Type B pancreatic cell (in vitro differentiated cells): ENCODE data around the gene YPEL1. TPM values are rescaled to one million over a fixed set of nuclear protein-coding genes. Genes with fewer than 3 reads are reported as not detected.
"Not testable (repeated sequence)": the region's sequence is repeated elsewhere in the genome, so short reads cannot be mapped to it uniquely, and the experiment has no call there.

Source experiments
- DNase-seq: peaks from one replicate; pipeline ENCODE4 v3.0.0; 2021; ENCODE audit warnings: mixed read lengths; ENCODE audit not compliant: unreplicated experiment; ENCODE audit errors: extremely low spot score
- H3K27ac Mint-ChIP-seq: 2 replicates; pipeline ENCODE4 v1.8.0; 2021; ENCODE audit warnings: mild to moderate bottlenecking, mixed read lengths
- H3K27me3 Mint-ChIP-seq: 2 replicates; pipeline ENCODE4 v1.8.0; 2021; ENCODE audit warnings: mixed read lengths
- H3K36me3 Mint-ChIP-seq: 2 replicates; pipeline ENCODE4 v1.8.0; 2021; ENCODE audit warnings: mixed read lengths
- H3K4me1 Mint-ChIP-seq: one replicate; pipeline ENCODE4 v1.8.0; 2021; ENCODE audit warnings: mixed read lengths; ENCODE audit not compliant: unreplicated experiment
- H3K4me3 Mint-ChIP-seq: 2 replicates; pipeline ENCODE4 v1.8.0; 2021; ENCODE audit warnings: mild to moderate bottlenecking, mixed read lengths
- H3K9me3 Mint-ChIP-seq: 2 replicates; pipeline ENCODE4 v1.8.0; 2021; ENCODE audit warnings: mixed read lengths
- total RNA-seq: library from RNA; stranded (reverse); gene quantifications from 2 replicates; pipeline ENCODE4 v1.2.1, GENCODE V29; 2021; ENCODE audit warnings: low replicate concordance
- TF ChIP-seq, protein P1 (sequence below): fragments of 200-600 bp; sonication (generic); conservative IDR thresholded peaks from 2 replicates; pipeline ENCODE4 v1.5.0; 2021; ENCODE audit warnings: antibody characterized with exemption, mild to moderate bottlenecking

YPEL1 gene
- total RNA-seq, 1 donor from 2014 or later = 19.3 TPM

DNA sequence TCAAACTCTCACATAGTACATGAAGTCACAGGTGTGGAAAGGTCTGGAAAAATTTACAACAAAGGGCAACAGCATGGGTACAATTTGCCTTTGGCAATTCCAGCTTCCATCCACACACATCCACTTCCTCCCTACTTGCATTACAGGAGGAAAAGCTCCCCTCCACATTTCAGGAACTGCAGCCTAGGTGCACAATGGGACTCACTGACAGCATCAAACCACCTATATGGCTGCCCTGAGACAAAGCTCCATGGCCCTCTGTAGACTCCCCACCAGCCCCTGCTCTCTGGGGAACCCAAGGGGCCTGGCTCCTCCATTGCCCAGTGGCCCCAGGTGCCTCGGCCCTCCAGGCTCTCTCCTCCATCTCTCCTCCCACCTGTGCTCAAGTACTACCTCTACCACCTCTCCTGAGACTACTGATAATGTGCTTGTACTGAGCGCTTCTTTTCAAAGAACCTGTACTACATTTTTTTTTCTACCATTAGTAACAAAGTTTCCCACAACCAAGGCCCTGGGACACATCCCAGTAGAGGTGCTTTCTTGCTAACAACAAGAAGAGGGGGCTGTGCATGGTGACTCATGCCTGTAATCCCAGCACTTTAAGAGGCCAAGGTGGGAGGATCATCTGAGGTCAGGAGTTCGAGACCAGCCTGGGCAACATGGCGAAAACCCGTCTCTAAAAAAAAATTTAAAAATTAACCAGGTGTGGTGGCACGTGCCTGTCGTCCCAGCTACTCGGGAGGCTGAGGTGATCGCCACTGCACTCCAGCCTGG, 4.9 kb downstream of the YPEL1 start:
- H3K4me3 Mint-ChIP-seq = no peak overlapping the region
- no peaks in the 10 kb centered on the region for H3K36me3 Mint-ChIP-seq
- H3K9me3 Mint-ChIP-seq = no peaks in the 10 kb centered on the region
- no peak for DNase-seq
- H3K27me3 Mint-ChIP-seq = no peaks in the 10 kb centered on the region
- no peak overlapping the region for H3K27ac Mint-ChIP-seq
- TF ChIP-seq, protein P1, sequence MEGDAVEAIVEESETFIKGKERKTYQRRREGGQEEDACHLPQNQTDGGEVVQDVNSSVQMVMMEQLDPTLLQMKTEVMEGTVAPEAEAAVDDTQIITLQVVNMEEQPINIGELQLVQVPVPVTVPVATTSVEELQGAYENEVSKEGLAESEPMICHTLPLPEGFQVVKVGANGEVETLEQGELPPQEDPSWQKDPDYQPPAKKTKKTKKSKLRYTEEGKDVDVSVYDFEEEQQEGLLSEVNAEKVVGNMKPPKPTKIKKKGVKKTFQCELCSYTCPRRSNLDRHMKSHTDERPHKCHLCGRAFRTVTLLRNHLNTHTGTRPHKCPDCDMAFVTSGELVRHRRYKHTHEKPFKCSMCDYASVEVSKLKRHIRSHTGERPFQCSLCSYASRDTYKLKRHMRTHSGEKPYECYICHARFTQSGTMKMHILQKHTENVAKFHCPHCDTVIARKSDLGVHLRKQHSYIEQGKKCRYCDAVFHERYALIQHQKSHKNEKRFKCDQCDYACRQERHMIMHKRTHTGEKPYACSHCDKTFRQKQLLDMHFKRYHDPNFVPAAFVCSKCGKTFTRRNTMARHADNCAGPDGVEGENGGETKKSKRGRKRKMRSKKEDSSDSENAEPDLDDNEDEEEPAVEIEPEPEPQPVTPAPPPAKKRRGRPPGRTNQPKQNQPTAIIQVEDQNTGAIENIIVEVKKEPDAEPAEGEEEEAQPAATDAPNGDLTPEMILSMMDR = no peak
- H3K4me1 Mint-ChIP-seq = peaks cover 13% of the 10 kb centered on the region

DNA sequence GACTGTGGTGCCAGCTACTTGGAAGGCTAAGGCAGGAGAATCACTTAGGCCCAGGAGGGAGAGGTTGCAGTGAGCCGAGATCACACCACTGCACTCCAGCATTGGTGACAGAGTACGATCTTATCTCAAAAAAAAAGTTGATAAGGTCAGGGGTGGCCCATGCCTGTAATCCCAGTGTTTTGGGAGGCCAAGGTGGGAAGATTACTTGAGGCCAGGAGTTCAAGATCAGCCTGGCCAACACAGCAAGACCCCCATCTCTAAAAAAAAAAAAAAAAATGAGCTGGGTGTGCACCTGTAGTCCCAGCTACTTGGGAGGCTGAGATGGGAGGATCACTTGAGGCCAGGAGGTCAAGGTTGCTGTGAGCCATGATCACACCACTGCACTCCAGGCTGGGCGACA, 6.4 kb downstream of the YPEL1 start:
- H3K36me3 Mint-ChIP-seq, H3K9me3 Mint-ChIP-seq, H3K4me3 Mint-ChIP-seq, DNase-seq, H3K27ac Mint-ChIP-seq, H3K27me3 Mint-ChIP-seq, H3K4me1 Mint-ChIP-seq: not testable (repeated sequence)

DNA sequence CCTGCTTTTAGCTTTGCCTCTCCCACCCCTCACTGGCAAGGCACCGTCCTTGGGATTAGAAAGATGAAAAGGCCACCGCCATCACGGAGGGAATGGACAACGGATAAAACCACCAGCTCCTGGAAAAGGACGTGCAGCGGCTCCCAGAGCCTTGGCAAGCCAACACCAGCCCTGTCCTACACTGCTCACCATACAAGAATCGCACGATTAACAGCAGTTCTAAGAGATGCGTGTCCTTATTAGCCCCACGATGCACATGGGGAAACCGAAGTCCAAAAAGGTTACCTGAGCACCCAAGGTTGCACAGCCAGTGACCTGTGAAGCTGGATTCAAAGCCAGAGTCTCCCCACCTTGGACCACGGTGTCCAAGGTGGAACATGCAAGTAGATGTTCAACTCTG, 7.3 kb downstream of the YPEL1 start:
- H3K27me3 Mint-ChIP-seq = no peaks in the 10 kb centered on the region
- H3K4me1 Mint-ChIP-seq = peaks cover 7% of the 10 kb centered on the region
- TF ChIP-seq, protein P1 = no peak
- H3K4me3 Mint-ChIP-seq = no peak overlapping the region
- H3K9me3 Mint-ChIP-seq = no peaks in the 10 kb centered on the region
- no peak for DNase-seq
- H3K36me3 Mint-ChIP-seq = no peaks in the 10 kb centered on the region
- H3K27ac Mint-ChIP-seq = no peak overlapping the region

DNA sequence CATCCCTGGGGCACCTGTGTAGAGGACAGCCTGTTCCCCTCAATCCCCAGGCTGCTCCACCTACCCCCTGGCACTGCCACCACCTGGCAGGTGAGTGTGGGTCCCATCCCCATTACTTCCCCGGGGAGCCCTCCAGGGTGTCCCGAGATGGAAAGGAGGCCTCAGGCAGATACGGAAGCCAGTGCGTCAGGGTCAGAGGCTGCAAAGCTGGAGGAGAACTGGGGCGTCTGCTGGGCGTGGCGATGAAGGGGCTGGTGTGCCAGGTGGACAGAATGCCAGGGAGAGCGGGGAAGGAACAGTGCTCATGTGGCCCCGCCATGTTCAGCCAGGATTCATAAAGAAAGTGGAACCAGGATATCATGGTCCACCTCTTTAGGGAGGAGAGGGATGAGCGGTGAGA, 7.8 kb downstream of the YPEL1 start:
- no peaks in the 10 kb centered on the region for H3K9me3 Mint-ChIP-seq
- H3K36me3 Mint-ChIP-seq = no peaks in the 10 kb centered on the region
- H3K4me3 Mint-ChIP-seq = no peak overlapping the region
- no peak overlapping the region for H3K27ac Mint-ChIP-seq
- TF ChIP-seq, protein P1 = no peak
- H3K4me1 Mint-ChIP-seq = peaks cover 7% of the 10 kb centered on the region
- no peaks in the 10 kb centered on the region for H3K27me3 Mint-ChIP-seq
- no peak for DNase-seq

DNA sequence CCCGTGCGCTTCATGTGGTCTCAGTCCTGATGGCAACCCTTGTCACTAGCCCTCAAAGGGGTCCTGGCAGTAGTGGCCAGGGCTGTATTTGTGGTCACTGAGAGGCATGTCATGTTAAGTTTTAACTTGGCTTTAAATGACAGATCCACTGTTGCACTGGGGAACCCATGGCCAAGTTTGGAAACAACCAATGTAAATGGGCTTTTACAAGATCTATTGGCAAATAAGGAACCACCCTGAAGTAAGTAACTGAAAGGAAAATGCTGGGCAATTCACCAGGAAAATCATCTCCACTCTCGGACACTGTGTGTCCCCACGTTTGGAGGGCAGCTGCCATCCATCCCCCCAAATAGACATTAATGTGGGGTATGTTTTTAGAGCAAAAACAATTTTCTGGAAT, 8.4 kb downstream of the YPEL1 start:
- Mint-ChIP-seq H3K27me3 (no peaks in the 10 kb centered on the region), H3K4me1 (peaks cover 7% of the 10 kb centered on the region), H3K4me3 (no peak overlapping the region), H3K9me3 (no peaks in the 10 kb centered on the region), H3K27ac (no peak overlapping the region), H3K36me3 (no peaks in the 10 kb centered on the region)
- DNase-seq = no peak
- TF ChIP-seq, protein P1 = no peak

DNA sequence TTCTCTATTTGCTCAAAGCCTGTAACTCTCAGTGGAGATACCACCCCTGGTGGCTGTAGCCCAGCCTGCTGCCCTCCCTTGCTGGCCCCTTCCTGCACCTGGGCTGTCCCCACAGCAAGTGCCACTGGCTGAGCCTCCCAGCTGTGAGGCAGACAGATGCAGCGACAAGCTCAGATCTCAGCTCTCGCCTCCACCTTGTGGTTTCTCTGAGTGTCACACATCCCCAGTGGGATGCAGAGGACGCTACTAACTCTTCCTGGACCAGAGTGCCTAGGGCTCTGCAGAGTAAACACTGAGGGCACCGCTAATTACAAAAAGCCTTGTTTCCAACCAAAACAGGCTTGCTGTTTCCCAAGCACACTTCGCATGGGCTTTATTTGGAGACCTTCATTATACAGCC, 8.9 kb downstream of the YPEL1 start:
- no peak overlapping the region for H3K4me3 Mint-ChIP-seq
- DNase-seq = no peak
- H3K36me3 Mint-ChIP-seq = peaks cover 3% of the 10 kb centered on the region
- no peaks in the 10 kb centered on the region for H3K27me3 Mint-ChIP-seq
- peak overlapping the region; percentile 38 for H3K27ac Mint-ChIP-seq
- H3K9me3 Mint-ChIP-seq = no peaks in the 10 kb centered on the region
- TF ChIP-seq, protein P1 = peak; percentile 64
- peaks cover 7% of the 10 kb centered on the region for H3K4me1 Mint-ChIP-seq
